AG09309 (cell line): ENCODE data around the gene STX4.

Experiments used
- DNase-seq: peaks from one replicate; pipeline ENCODE4 v3.0.0-alpha.2; 2010; ENCODE audit warnings: low read depth
- H3K4me3 ChIP-seq: 2 replicates; pipeline ENCODE4 v1.5.1; 2011; ENCODE audit warnings: mild to moderate bottlenecking, low read depth, low read length, moderate library complexity; ENCODE audit not compliant: control insufficient read depth
- TF ChIP-seq, protein P1 (sequence below): IDR thresholded peaks from 2 replicates; pipeline ENCODE4 v1.5.1; 2011; ENCODE audit warnings: mild to moderate bottlenecking, low read depth, low read length, inconsistent platforms; ENCODE audit not compliant: insufficient read depth, control insufficient read depth; ENCODE audit errors: missing control alignments

The STX4 gene

DNA sequence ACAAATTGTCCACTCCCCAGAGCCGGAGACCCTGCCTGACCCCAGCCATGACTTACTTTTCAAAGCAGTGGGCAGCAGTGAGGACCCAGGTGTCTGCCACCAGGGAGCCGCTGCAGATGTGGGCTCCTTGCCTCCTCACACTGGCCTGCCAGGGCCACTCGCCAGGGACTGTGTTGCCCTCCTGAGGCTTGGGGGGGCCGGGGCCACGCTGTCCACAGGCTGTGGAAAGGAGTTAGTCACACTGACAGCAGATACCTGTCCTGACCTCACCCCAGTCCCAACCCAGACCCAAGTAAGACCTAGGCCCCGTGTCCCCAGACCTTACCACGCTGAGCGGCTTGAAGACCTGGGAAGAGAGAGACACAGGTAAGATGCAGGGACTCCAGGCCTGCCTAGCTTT, 54.1 kb downstream of the STX4 start:
- DNase-seq = no peak
- H3K4me3 ChIP-seq = no peak overlapping the region
- TF ChIP-seq, protein P1, sequence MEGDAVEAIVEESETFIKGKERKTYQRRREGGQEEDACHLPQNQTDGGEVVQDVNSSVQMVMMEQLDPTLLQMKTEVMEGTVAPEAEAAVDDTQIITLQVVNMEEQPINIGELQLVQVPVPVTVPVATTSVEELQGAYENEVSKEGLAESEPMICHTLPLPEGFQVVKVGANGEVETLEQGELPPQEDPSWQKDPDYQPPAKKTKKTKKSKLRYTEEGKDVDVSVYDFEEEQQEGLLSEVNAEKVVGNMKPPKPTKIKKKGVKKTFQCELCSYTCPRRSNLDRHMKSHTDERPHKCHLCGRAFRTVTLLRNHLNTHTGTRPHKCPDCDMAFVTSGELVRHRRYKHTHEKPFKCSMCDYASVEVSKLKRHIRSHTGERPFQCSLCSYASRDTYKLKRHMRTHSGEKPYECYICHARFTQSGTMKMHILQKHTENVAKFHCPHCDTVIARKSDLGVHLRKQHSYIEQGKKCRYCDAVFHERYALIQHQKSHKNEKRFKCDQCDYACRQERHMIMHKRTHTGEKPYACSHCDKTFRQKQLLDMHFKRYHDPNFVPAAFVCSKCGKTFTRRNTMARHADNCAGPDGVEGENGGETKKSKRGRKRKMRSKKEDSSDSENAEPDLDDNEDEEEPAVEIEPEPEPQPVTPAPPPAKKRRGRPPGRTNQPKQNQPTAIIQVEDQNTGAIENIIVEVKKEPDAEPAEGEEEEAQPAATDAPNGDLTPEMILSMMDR = no peak

DNA sequence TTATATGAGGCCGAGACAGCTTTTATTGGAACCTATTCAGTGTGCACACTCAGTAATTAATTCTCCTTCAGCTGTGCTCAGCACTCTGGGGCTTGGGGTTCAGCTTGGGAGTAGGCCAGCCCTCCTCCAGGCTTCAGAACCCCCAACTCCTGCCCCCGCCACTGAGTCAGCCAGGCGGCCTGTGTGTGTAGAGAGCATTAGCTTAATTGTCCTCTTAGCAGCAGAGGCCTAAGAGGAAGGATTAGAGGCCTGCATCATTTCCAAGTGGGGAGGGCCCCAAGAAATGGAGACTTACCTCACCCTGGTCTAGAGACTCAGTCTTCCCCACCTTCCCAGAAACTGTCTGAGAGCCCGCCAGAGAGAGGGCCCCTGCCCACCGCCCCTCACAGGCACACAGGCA, 54.6 kb downstream of the STX4 start:
- no peak for DNase-seq
- TF ChIP-seq, protein P1 = no peak
- H3K4me3 ChIP-seq = no peak overlapping the region

DNA sequence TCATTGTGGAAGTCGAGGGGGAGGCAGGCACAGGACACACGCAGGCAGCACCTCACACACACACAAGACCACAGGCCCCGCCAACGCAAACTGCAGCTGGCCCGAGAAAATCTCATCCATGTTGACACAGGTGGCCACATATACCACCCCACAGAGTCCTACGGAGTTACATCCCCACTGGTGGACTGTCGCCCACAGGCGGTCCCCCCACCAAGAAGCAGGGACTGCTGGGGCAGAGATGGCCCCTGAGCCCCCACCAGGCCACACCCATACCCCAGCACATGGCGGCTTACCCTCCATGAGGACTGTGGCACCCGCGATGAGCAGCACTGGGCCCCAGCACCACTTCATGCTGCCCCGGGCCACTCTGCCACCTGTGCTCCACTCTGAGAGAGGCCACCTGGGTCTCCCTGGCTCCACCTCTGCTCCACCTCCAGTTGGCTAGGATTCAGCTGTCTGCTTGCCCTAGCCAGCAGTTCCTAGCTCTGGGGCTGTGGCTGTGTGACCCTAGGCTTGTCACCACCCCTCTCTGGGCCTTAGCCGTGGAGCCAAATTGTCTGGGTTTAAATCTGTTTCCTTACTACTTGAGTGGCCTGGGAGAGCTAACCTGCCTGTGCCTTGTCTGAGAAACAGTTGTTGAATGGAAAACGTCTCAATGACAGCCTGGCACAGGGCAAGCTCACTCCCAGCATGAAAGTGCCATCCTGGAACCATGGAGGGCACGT, 55.3 kb downstream of the STX4 start, which contains the start of gene PRSS53:
TSS of gene PRSS53 (minus strand) at position 485 of the 725 bp plus-strand sequence. CDS start at position 351, 134 bp downstream.
- no peak for DNase-seq
- TF ChIP-seq, protein P1 = no peak
- H3K4me3 ChIP-seq = no peak within 1 kb of the TSS

DNA sequence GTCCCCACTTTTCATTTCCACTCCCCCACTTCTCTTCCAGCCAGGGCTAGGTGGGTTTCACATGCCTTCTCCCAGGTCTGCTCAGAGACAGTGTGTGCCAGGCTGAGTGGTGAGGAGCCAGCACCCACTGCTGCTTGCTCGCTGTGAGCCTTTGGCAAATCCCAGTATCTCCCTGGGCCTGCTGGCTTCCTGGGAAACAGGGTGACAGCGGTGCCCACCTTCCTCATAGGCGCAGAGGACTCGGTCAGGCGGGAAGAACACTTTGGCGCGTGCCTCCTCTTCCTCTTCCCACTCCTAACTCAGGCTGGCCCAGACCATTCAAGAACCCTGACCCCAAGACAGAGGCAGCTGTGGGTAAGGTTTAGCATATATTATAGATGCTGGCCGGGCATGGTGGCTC, 55.8 kb downstream of the STX4 start:
- no peak overlapping the region for H3K4me3 ChIP-seq
- DNase-seq = no peak
- TF ChIP-seq, protein P1 = no peak
